ENCODE measurements around the gene HSD17B7.
A peak's percentile ranks its signal among the peaks of the same experiment; 100 is the strongest.

- TF ChIP-seq ZBTB26 (CRISPR knock-in tag; IDR thresholded peaks at IDR 0.05; ENCODE audit: borderline replicate concordance) (peak; percentile 28; the same call in 1 of the 2 replicates), KDM4B (CRISPR knock-in tag; IDR thresholded peaks at IDR 0.05) (no peak), GMEB1 (CRISPR knock-in tag; IDR thresholded peaks at IDR 0.05; ENCODE audit: borderline replicate concordance) (no peak), ETS1 (CRISPR knock-in tag; IDR thresholded peaks at IDR 0.05) (no peak), FOXA1 (IDR thresholded peaks at IDR 0.05) (no peak), FOXA1 (CRISPR knock-in tag; IDR thresholded peaks at IDR 0.05) (no peak), CTCF (CRISPR knock-in tag; IDR thresholded peaks at IDR 0.05) (peak; percentile 50), FOXM1 (CRISPR knock-in tag; IDR thresholded peaks at IDR 0.05) (no peak), MTA1 (CRISPR knock-in tag; IDR thresholded peaks at IDR 0.05; ENCODE audit: borderline replicate concordance) (no peak), ATF7 (IDR thresholded peaks at IDR 0.05) (no peak), ATF7 (CRISPR knock-in tag; IDR thresholded peaks at IDR 0.05) (no peak), KDM1A (CRISPR knock-in tag; IDR thresholded peaks at IDR 0.05) (no peak), NR2F2 (IDR thresholded peaks at IDR 0.05; ENCODE audit: borderline replicate concordance, low read depth) (no peak)
These were observed 37.4 kb upstream of the HSD17B7 start for GRCh38 chr1:162753001-162753658.
